Kidney (tissue), 14 donors: ENCODE measurements around the gene KIAA1671. TPM values are rescaled to one million over a fixed set of nuclear protein-coding genes. Genes with fewer than 3 reads are reported as not detected.

ENCODE experiments used
- DNase-seq, 5 donors: peaks; one replicate each; pipeline ENCODE4 v3.0.0-alpha.2; 2013 to 2020
- FAIRE-seq: peaks from 2 replicates; lab custom pipeline; 2012; peaks lifted over from hg19 to GRCh38; lab: Jason Lieb, UNC
- H3K27ac ChIP-seq, 2 donors: one replicate each; pipeline ENCODE4 v1.7.0; 2013; ENCODE audit warnings: low read depth in 2 of 2, low read length in 2 of 2, inconsistent platforms in 1 of 2
- H3K27me3 ChIP-seq: one replicate; pipeline ENCODE4 v1.7.1; 2013; ENCODE audit warnings: low read length, inconsistent platforms; ENCODE audit not compliant: control insufficient read depth, insufficient read depth
- H3K36me3 ChIP-seq, 3 donors: one replicate each; pipeline versions ENCODE4 v1.7.0 to v1.7.1; 2013; ENCODE audit warnings: low read length in 3 of 3, control low read depth in 1 of 3, inconsistent platforms in 1 of 3; ENCODE audit not compliant: insufficient read depth in 3 of 3, control insufficient read depth in 2 of 3
- H3K4me1 ChIP-seq, 3 donors: one replicate each; pipeline versions ENCODE4 v1.7.0 to v1.7.1; 2013; ENCODE audit warnings: low read length in 3 of 3, inconsistent platforms in 1 of 3, low read depth in 1 of 3; ENCODE audit not compliant: control insufficient read depth in 2 of 3, insufficient read depth in 2 of 3
- H3K4me3 ChIP-seq, 3 donors: one replicate each; pipeline versions ENCODE4 v1.7.0 to v1.8.1; 2013; ENCODE audit warnings: low read length in 3 of 3, control low read depth in 1 of 3, inconsistent platforms in 1 of 3
- H3K9ac ChIP-seq, 3 donors: one replicate each; pipeline versions ENCODE4 v1.7.0 to v1.7.1; 2013; ENCODE audit warnings: low read length in 3 of 3, control low read depth in 1 of 3, inconsistent platforms in 1 of 3
- H3K9me3 ChIP-seq, 3 donors: one replicate each; pipeline versions ENCODE4 v1.7.0 to v1.7.1; 2013; ENCODE audit warnings: low read length in 3 of 3, control low read depth in 1 of 3, inconsistent platforms in 1 of 3; ENCODE audit not compliant: control insufficient read depth in 2 of 3, insufficient read depth in 1 of 3
- CTCF ChIP-seq: IDR thresholded peaks from 3 replicates; pipeline ENCODE4 v1.5.1; 2012; ENCODE audit warnings: mild to moderate bottlenecking, moderate library complexity, borderline replicate concordance; ENCODE audit not compliant: insufficient read depth; ENCODE audit errors: extremely low read depth
- intact Hi-C: fragments of 100-400 bp; cut with DNase I; formaldehyde crosslinking; loops from one replicate; pipeline ENCODE4 v1.11.1; 2022
- polyA plus RNA-seq: library from polyadenylated mRNA; stranded (reverse); fragments of 350-450 nt; fragmentation: Illumina TruSeq; extraction: RNeasy Lipid Tissue Mini Kit (QIAGEN cat#74804); gene quantifications from one replicate; pipeline ENCODE4 v1.2.3, GENCODE V29; 2014; ENCODE audit warnings: low read depth, low replicate concordance; ENCODE audit not compliant: insufficient read depth
- total RNA-seq: library from RNA; stranded (reverse); fragmentation: NEBNext Ultra II Directional; extraction: Animal tissue kit (Norgen Biotek cat#: 25700); gene quantifications from one replicate; pipeline ENCODE4 v1.2.1, GENCODE V29; 2021
- donor health status: control.
- donor health status: control.
- donor health status: control.
- donor health status: control.
- donor health status: control.
- donor health status: DM: yes; HTN: yes; CAD: no.
- donor health status: Normal renal cell carcinoma (clear cell type).

Gene KIAA1671
- total and polyA plus RNA-seq, 2 donors from 2014 or later, result 7.3 to 65.2 TPM

GRCh38 chr22:25199731-25200520, 247.4 kb downstream of the KIAA1671 start, which contains the start of gene CRYBB3:
Gene CRYBB3, plus strand, starts transcription at chr22:25199858. Its CDS starts 1,539 bp downstream, at chr22:25201397.
- Histone ChIP-seq H3K27ac (peak within 1 kb of the TSS; percentile 4 to 11), H3K9me3 (no peaks in the 10 kb centered on the region), H3K9ac (no peak within 1 kb of the TSS), H3K36me3 (peaks cover 0 to 10% (median 3%) of the 10 kb centered on the region in 3 donors), H3K4me3 (no peak within 1 kb of the TSS), H3K4me1 (peaks cover 0 to 4% (median 0%) of the 10 kb centered on the region in 3 donors), H3K27me3 (no peaks in the 10 kb centered on the region)
- FAIRE-seq, result no peak
- TF ChIP-seq CTCF, result no peak
- DNase-seq, result peak in 4 of 5 donors; percentile 79 to 86 (median 82)
- intact Hi-C loops, result no loop called here

- FAIRE-seq, result no peak
- H3K9ac ChIP-seq, result no peak overlapping the region
- no peaks in the 10 kb centered on the region for H3K9me3 ChIP-seq
- H3K4me1 ChIP-seq, result peaks cover 0 to 4% (median 0%) of the 10 kb centered on the region in 3 donors
- TF ChIP-seq CTCF, result no peak
- no peak overlapping the region for H3K27ac ChIP-seq
- no peak for DNase-seq
- no peak overlapping the region for H3K4me3 ChIP-seq
- no peaks in the 10 kb centered on the region for H3K27me3 ChIP-seq
- peaks cover 0 to 9% (median 0%) of the 10 kb centered on the region in 3 donors for H3K36me3 ChIP-seq
- intact Hi-C loops, result no loop called here
Observed at GRCh38 chr22:25200967-25201366, 248.5 kb downstream of the KIAA1671 start.

- intact Hi-C loops, result no loop called here
- FAIRE-seq, result no peak
Observed at GRCh38 chr22:25201557-25202273, 249.2 kb downstream of the KIAA1671 start.

More at GRCh38 chr22:25201557-25202273, 249.2 kb downstream of the KIAA1671 start:
- H3K9ac ChIP-seq, result no peak overlapping the region
- H3K27me3 ChIP-seq, result no peaks in the 10 kb centered on the region
- no peak overlapping the region for H3K4me3 ChIP-seq
- H3K4me1 ChIP-seq, result peaks cover 0 to 4% (median 0%) of the 10 kb centered on the region in 3 donors
- peaks cover 0 to 9% (median 0%) of the 10 kb centered on the region in 3 donors for H3K36me3 ChIP-seq
- TF ChIP-seq CTCF, result no peak
- no peak for DNase-seq
- H3K27ac ChIP-seq, result no peak overlapping the region
- no peaks in the 10 kb centered on the region for H3K9me3 ChIP-seq
